ENCODE results near the gene SLC38A8.

The SLC38A8 gene

GRCh38 chr16:84068783-84069462, 26.3 kb upstream of the SLC38A8 start:
- DNase-seq (ENCODE audit: low spot score), result no peak

- DNase-seq (ENCODE audit: low spot score), result no peak
These were observed 25.4 kb upstream of the SLC38A8 start for GRCh38 chr16:84068041-84068440.

GRCh38 chr16:84067640-84068039, 25.0 kb upstream of the SLC38A8 start:
- DNase-seq (ENCODE audit: low spot score), result no peak

GRCh38 chr16:84065536-84066132, 23.0 kb upstream of the SLC38A8 start:
- peak; percentile 44 for DNase-seq (ENCODE audit: low spot score)

GRCh38 chr16:84063980-84064379, 21.4 kb upstream of the SLC38A8 start:
- DNase-seq (ENCODE audit: low spot score), result no peak

GRCh38 chr16:84062734-84063640, 20.4 kb upstream of the SLC38A8 start:
- DNase-seq (ENCODE audit: low spot score), result peak; percentile 88

GRCh38 chr16:84061236-84061819, 18.7 kb upstream of the SLC38A8 start:
- no peak for DNase-seq (ENCODE audit: low spot score)

- DNase-seq (ENCODE audit: low spot score), result no peak
These were observed 17.6 kb upstream of the SLC38A8 start for GRCh38 chr16:84059946-84060901.

GRCh38 chr16:84059111-84059510, 16.5 kb upstream of the SLC38A8 start:
- DNase-seq (ENCODE audit: low spot score), result no peak

GRCh38 chr16:84058664-84059063, 16.1 kb upstream of the SLC38A8 start:
- no peak for DNase-seq (ENCODE audit: low spot score)

- DNase-seq (ENCODE audit: low spot score), result no peak
These were observed 15.6 kb upstream of the SLC38A8 start for GRCh38 chr16:84058211-84058610.

- DNase-seq (ENCODE audit: low spot score), result no peak
These were observed 14.3 kb upstream of the SLC38A8 start for GRCh38 chr16:84056933-84057332.

- no peak for DNase-seq (ENCODE audit: low spot score)
These were observed 13.4 kb upstream of the SLC38A8 start for GRCh38 chr16:84055801-84056634.

- no peak for DNase-seq (ENCODE audit: low spot score)
These were observed 12.8 kb upstream of the SLC38A8 start for GRCh38 chr16:84055366-84055765.

- DNase-seq (ENCODE audit: low spot score), result no peak
These were observed 12.3 kb upstream of the SLC38A8 start for GRCh38 chr16:84054916-84055315.

GRCh38 chr16:84054271-84054670, 11.7 kb upstream of the SLC38A8 start:
- no peak for DNase-seq (ENCODE audit: low spot score)

GRCh38 chr16:84053237-84053636, 10.6 kb upstream of the SLC38A8 start:
- no peak for DNase-seq (ENCODE audit: low spot score)

- DNase-seq (ENCODE audit: low spot score), result no peak
These were observed 9.6 kb upstream of the SLC38A8 start for GRCh38 chr16:84052071-84052622.

GRCh38 chr16:84050316-84050715, 7.7 kb upstream of the SLC38A8 start:
- DNase-seq (ENCODE audit: low spot score), result no peak

GRCh38 chr16:84049403-84050060, 6.9 kb upstream of the SLC38A8 start:
- DNase-seq (ENCODE audit: low spot score), result no peak
